Endothelial cell of umbilical vein (primary cell): ENCODE measurements around the gene FAM111B. TPM values are rescaled to one million over a fixed set of nuclear protein-coding genes. Genes with fewer than 3 reads are reported as not detected.

Experiments
- BruUV-seq: library from RNA; stranded (reverse); fragments of 400-500 nt; replicated peaks from 2 replicates; lab custom pipeline; 2021; lab: Mats Ljungman, UMichigan
- CTCF ChIA-PET: fragments of 300-600, 350-600 bp; sonication (Branson Sonifier 250); formaldehyde crosslinking; loops from one replicate; lab custom pipeline; 2021; ENCODE audit warnings: antibody characterized with exemption, inconsistent platforms; lab: Charles Lee
- POLR2A ChIA-PET: fragments of 300-600, 350-600 bp; sonication (Branson Sonifier 250); formaldehyde crosslinking; loops from one replicate; lab custom pipeline; 2021; ENCODE audit warnings: antibody characterized with exemption, inconsistent platforms; lab: Charles Lee
- DNase-seq: peaks from one replicate; pipeline ENCODE4 v3.0.0-alpha.2; 2011; ENCODE audit warnings: low read depth, low spot score
- FAIRE-seq: peaks from 2 replicates; lab custom pipeline; 2011; peaks lifted over from hg19 to GRCh38; lab: Jason Lieb, UNC
- H2AFZ ChIP-seq: 2 replicates; pipeline ENCODE4 v1.6.0; 2012; ENCODE audit warnings: low read depth, low read length, control low read depth, inconsistent platforms
- H3K27ac ChIP-seq: 2 replicates; pipeline ENCODE4 v1.5.1; 2011; ENCODE audit warnings: low read depth, mild to moderate bottlenecking, control low read depth, low read length, moderate library complexity; ENCODE audit not compliant: insufficient read depth
- H3K27me3 ChIP-seq, 2 experiments: 2 replicates each; pipeline versions ENCODE4 v1.6.0 to v1.6.1; 2011; ENCODE audit warnings: low read length in 2 of 2, mixed read lengths in 1 of 2; ENCODE audit not compliant: control insufficient read depth in 2 of 2, insufficient read depth in 2 of 2
- H3K36me3 ChIP-seq, 2 experiments: 2 replicates in 1 of 2; 3 replicates in 1 of 2; pipeline ENCODE4 v1.5.1; 2011; ENCODE audit warnings: low read length in 2 of 2, mild to moderate bottlenecking in 1 of 2, moderate library complexity in 1 of 2; ENCODE audit not compliant: control insufficient read depth in 2 of 2, insufficient read depth in 2 of 2; ENCODE audit errors: extremely low read depth in 1 of 2
- H3K4me1 ChIP-seq: 3 replicates; pipeline ENCODE4 v1.5.1; 2011; ENCODE audit warnings: mild to moderate bottlenecking, low read length; ENCODE audit not compliant: control insufficient read depth, insufficient read depth; ENCODE audit errors: extremely low read depth
- H3K4me2 ChIP-seq: 2 replicates; pipeline ENCODE4 v1.6.1; 2011; ENCODE audit warnings: low read length, control low read depth, mixed read lengths; ENCODE audit not compliant: insufficient read depth
- H3K4me3 ChIP-seq, 3 experiments: fragments of 200-600 bp in 1 of 3; sonication (generic), shearing (Covaris generic) in 1 of 3; replicated peaks in 1 of 3; 2 replicates each; pipeline ENCODE4 v1.5.1; 2011 to 2016; ENCODE audit warnings: control low read depth in 3 of 3, low read length in 3 of 3, mild to moderate bottlenecking in 2 of 3, inconsistent platforms in 1 of 3, low read depth in 1 of 3, moderate library complexity in 1 of 3; ENCODE audit not compliant: insufficient read depth in 1 of 3
- H3K79me2 ChIP-seq: 2 replicates; pipeline ENCODE4 v1.6.0; 2012; ENCODE audit warnings: low read length, inconsistent platforms; ENCODE audit not compliant: control insufficient read depth, insufficient read depth
- H3K9ac ChIP-seq: replicated peaks from 2 replicates; pipeline ENCODE3; 2011; ENCODE audit warnings: low read length, control low read depth; ENCODE audit not compliant: insufficient read depth; ENCODE audit errors: extremely low read depth
- H3K9me1 ChIP-seq: replicated peaks from 3 replicates; pipeline ENCODE4 v1.6.0; 2011; ENCODE audit warnings: mild to moderate bottlenecking, low read length; ENCODE audit not compliant: control insufficient read depth, insufficient read depth; ENCODE audit errors: extremely low read depth
- H3K9me3 ChIP-seq: replicated peaks from 2 replicates; pipeline ENCODE4 v1.5.1; 2012; ENCODE audit warnings: low read length, inconsistent platforms; ENCODE audit not compliant: control insufficient read depth, insufficient read depth
- H4K20me1 ChIP-seq: replicated peaks from 2 replicates; pipeline ENCODE3; 2011; ENCODE audit warnings: mild to moderate bottlenecking, low read length; ENCODE audit not compliant: control insufficient read depth, insufficient read depth; ENCODE audit errors: extremely low read depth
- EZH2 ChIP-seq: IDR thresholded peaks from 2 replicates; pipeline ENCODE4 v1.6.1; 2012; ENCODE audit warnings: borderline replicate concordance, low read depth, mild to moderate bottlenecking, moderate library complexity, low read length, inconsistent platforms; ENCODE audit not compliant: severe bottlenecking
- JUN ChIP-seq: IDR thresholded peaks from 2 replicates; pipeline ENCODE4 v1.6.1; 2011; ENCODE audit warnings: borderline replicate concordance, low read depth; ENCODE audit not compliant: insufficient read length, insufficient read depth
- MYC ChIP-seq: IDR thresholded peaks from one replicate; pipeline ENCODE4 v1.6.1; 2011; ENCODE audit warnings: mild to moderate bottlenecking, low read depth, low read length
- dilution Hi-C: fragments of 300-500 bp; cut with MboI; formaldehyde crosslinking; loops from one replicate; pipeline ENCODE4 v1.15.0; 2019; ENCODE audit warnings: low sequenced_read_pairs; ENCODE audit not compliant: extremely low pct_ligation_motif_present
- intact Hi-C: fragments of 100-400 bp; cut with micrococcal nuclease; formaldehyde crosslinking; loops from one replicate; pipeline ENCODE4 v1.10.0; 2022
- polyA plus RNA-seq, 4 experiments: library from polyadenylated mRNA; depleted of rRNA in 3 of 4; stranded (reverse) in 3 of 4; unstranded in 1 of 4; fragments of >200 nt; gene quantifications; 2 replicates each; pipeline versions ENCODE4 v1.2.1 to v1.2.3, GENCODE V29; 2011 to 2012; ENCODE audit warnings: missing spikeins in 1 of 4
- total RNA-seq: library from RNA; stranded (reverse); gene quantifications from 2 replicates; pipeline ENCODE4 v1.2.3, GENCODE V29; 2021
- TF ChIP-seq, protein P1 (sequence below): IDR thresholded peaks from 2 replicates; pipeline ENCODE4 v1.6.1; 2011; ENCODE audit not compliant: insufficient read depth, insufficient read length
- TF ChIP-seq, protein P2 (sequence below), 2 donors: IDR thresholded peaks; 1 replicate in 1 of 2; 2 replicates in 1 of 2; pipeline ENCODE4 v1.5.1; 2011; ENCODE audit warnings: low read length in 2 of 2, mild to moderate bottlenecking in 2 of 2, moderate library complexity in 2 of 2, control low read depth in 1 of 2, inconsistent platforms in 1 of 2, low read depth in 1 of 2; ENCODE audit not compliant: insufficient read depth in 1 of 2; ENCODE audit errors: extremely low read depth in 1 of 2

Gene FAM111B
- total and polyA plus RNA-seq, 2 donors (not counting 3 experiments of a cell fraction or from before 2014, with no cell fraction given), result 2.7 to 21.9 TPM

- Histone ChIP-seq H3K36me3 (peaks cover 0 to 2% of the 10 kb centered on the region in 2 experiments), H3K9me3 (no peaks in the 10 kb centered on the region), H3K27me3 (no peaks in the 10 kb centered on the region), H3K4me2 (peak overlapping the region; percentile 90), H3K9me1 (no peaks in the 10 kb centered on the region), H2AFZ (peak overlapping the region; percentile 88), H3K79me2 (peaks cover 22% of the 10 kb centered on the region), H3K4me3 (peak overlapping the region; percentile 66 to 90 (median 81)), H3K4me1 (peaks cover 32% of the 10 kb centered on the region), H3K27ac (peak overlapping the region; percentile 38), H3K9ac (peak overlapping the region; percentile 69), H4K20me1 (no peaks in the 10 kb centered on the region)
- CTCF ChIA-PET, result interaction anchor here (0.6 to 6.0 kb wide), 7 partner anchors 8 to 86 kb away, joined by 3 to 91 read pairs (median 15); partner anchors contain the start of genes DTX4 and FAM111B
- no peak for TF ChIP-seq JUN
- TF ChIP-seq MYC, result no peak
- TF ChIP-seq, protein P1, sequence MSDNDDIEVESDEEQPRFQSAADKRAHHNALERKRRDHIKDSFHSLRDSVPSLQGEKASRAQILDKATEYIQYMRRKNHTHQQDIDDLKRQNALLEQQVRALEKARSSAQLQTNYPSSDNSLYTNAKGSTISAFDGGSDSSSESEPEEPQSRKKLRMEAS, result no peak
- TF ChIP-seq, protein P2, sequence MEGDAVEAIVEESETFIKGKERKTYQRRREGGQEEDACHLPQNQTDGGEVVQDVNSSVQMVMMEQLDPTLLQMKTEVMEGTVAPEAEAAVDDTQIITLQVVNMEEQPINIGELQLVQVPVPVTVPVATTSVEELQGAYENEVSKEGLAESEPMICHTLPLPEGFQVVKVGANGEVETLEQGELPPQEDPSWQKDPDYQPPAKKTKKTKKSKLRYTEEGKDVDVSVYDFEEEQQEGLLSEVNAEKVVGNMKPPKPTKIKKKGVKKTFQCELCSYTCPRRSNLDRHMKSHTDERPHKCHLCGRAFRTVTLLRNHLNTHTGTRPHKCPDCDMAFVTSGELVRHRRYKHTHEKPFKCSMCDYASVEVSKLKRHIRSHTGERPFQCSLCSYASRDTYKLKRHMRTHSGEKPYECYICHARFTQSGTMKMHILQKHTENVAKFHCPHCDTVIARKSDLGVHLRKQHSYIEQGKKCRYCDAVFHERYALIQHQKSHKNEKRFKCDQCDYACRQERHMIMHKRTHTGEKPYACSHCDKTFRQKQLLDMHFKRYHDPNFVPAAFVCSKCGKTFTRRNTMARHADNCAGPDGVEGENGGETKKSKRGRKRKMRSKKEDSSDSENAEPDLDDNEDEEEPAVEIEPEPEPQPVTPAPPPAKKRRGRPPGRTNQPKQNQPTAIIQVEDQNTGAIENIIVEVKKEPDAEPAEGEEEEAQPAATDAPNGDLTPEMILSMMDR (IDR thresholded peaks at IDR 0.05; ENCODE audit: extremely low read depth in 1 of 2, insufficient read depth in 1 of 2, low read depth in 1 of 2, low read length in 2 of 2), result no peak
- TF ChIP-seq EZH2, result no peak
- POLR2A ChIA-PET, result no interaction called here
- dilution Hi-C loops, result no loop called here
- intact Hi-C loops, result loop anchor here (5.0 kb wide), 2 partner anchors 413 to 1367 kb away; no protein-coding TSS in a partner anchor
- no TSS peak for BruUV-seq
- FAIRE-seq (peak; percentile 61), DNase-seq (peak; percentile 42)
Observed at GRCh38 chr11:59144096-59144495, 37.1 kb downstream of the FAM111B start.
